Left lung (tissue), 10 donors: ENCODE data around the gene NFKBIZ. TPM values are rescaled to one million over a fixed set of nuclear protein-coding genes. Genes with fewer than 3 reads are reported as not detected.
A peak's percentile ranks its signal among the peaks of the same experiment; 100 is the strongest.

Source experiments
- ATAC-seq: fragments of 200-7000 bp; cut with Tn5 transposase; one replicate; pipeline ENCODE4 v1.9.1; 2020; ENCODE audit warnings: moderate library complexity
- DNase-seq, 4 donors: peaks; one replicate each; pipeline ENCODE4 v3.0.0-alpha.2; 2013 to 2020
- H3K27ac ChIP-seq, 2 donors: fragments of 200-600 bp; sonication (generic) in 1 of 2; one replicate each; pipeline versions ENCODE4 v1.5.0 to v1.8.0; 2020 to 2021
- H3K27me3 ChIP-seq, 2 donors: fragments of 200-600 bp; sonication (generic) in 1 of 2; one replicate each; pipeline versions ENCODE4 v1.5.0 to v1.8.0; 2020 to 2021
- H3K36me3 ChIP-seq, 2 donors: fragments of 200-600 bp; sonication (generic) in 1 of 2; one replicate each; pipeline versions ENCODE4 v1.5.0 to v1.8.0; 2020 to 2021
- H3K4me1 ChIP-seq, 2 donors: fragments of 200-600 bp; one replicate each; pipeline ENCODE4 v1.8.0; 2021
- H3K4me3 ChIP-seq, 2 donors: fragments of 200-600 bp; sonication (generic) in 1 of 2; one replicate each; pipeline versions ENCODE4 v1.5.0 to v1.8.0; 2020 to 2021; ENCODE audit warnings: mild to moderate bottlenecking in 1 of 2
- H3K9me3 ChIP-seq, 2 donors: fragments of 200-600 bp; sonication (generic) in 1 of 2; one replicate each; pipeline versions ENCODE4 v1.5.0 to v1.8.0; 2020 to 2021
- intact Hi-C, 2 donors: fragments of 100-400 bp; cut with DNase I; formaldehyde crosslinking; loops; one replicate each; pipeline versions ENCODE4 v1.11.2 to v1.14.2; 2022
- polyA plus RNA-seq, 6 donors: library from polyadenylated mRNA; unstranded; fragments of 120-200 nt; gene quantifications; one replicate each; pipeline ENCODE4 v1.2.1, GENCODE V29; 2013; ENCODE audit not compliant: insufficient read length in 6 of 6
- total RNA-seq, 2 donors: library from RNA; stranded (reverse); fragmentation: NEBNext Ultra II Directional; extraction: Animal tissue kit (Norgen Biotek cat#: 25700); gene quantifications; one replicate each; pipeline ENCODE4 v1.2.1, GENCODE V29; 2021
- TF ChIP-seq, protein P1 (sequence below), 2 donors: fragments of 200-600 bp; sonication (generic) in 1 of 2; IDR thresholded peaks; one replicate each; pipeline versions ENCODE4 v1.5.0 to v1.8.0; 2021; ENCODE audit warnings: antibody characterized with exemption in 2 of 2
- donor health status: DM: no; HTN: yes; CAD: no.
- donor health status: DM: no; HTN: no; CAD: no.

The NFKBIZ gene
- total and polyA plus RNA-seq, 8 donors, result 19.2 to 125 (median 42.6) TPM

GRCh38 chr3:101836160-101836559 lies 13.2 kb upstream of the NFKBIZ start:
- Histone ChIP-seq H3K9me3 (no peaks in the 10 kb centered on the region), H3K4me1 (peaks cover 0 to 40% of the 10 kb centered on the region in 2 donors), H3K27ac (no peak overlapping the region), H3K4me3 (no peak overlapping the region), H3K27me3 (no peaks in the 10 kb centered on the region), H3K36me3 (no peaks in the 10 kb centered on the region)
- intact Hi-C loops, result no loop called here
- ATAC-seq, result no peak
- TF ChIP-seq, protein P1, sequence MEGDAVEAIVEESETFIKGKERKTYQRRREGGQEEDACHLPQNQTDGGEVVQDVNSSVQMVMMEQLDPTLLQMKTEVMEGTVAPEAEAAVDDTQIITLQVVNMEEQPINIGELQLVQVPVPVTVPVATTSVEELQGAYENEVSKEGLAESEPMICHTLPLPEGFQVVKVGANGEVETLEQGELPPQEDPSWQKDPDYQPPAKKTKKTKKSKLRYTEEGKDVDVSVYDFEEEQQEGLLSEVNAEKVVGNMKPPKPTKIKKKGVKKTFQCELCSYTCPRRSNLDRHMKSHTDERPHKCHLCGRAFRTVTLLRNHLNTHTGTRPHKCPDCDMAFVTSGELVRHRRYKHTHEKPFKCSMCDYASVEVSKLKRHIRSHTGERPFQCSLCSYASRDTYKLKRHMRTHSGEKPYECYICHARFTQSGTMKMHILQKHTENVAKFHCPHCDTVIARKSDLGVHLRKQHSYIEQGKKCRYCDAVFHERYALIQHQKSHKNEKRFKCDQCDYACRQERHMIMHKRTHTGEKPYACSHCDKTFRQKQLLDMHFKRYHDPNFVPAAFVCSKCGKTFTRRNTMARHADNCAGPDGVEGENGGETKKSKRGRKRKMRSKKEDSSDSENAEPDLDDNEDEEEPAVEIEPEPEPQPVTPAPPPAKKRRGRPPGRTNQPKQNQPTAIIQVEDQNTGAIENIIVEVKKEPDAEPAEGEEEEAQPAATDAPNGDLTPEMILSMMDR (IDR thresholded peaks at IDR 0.05), result no peak
- no peak for DNase-seq

DNA sequence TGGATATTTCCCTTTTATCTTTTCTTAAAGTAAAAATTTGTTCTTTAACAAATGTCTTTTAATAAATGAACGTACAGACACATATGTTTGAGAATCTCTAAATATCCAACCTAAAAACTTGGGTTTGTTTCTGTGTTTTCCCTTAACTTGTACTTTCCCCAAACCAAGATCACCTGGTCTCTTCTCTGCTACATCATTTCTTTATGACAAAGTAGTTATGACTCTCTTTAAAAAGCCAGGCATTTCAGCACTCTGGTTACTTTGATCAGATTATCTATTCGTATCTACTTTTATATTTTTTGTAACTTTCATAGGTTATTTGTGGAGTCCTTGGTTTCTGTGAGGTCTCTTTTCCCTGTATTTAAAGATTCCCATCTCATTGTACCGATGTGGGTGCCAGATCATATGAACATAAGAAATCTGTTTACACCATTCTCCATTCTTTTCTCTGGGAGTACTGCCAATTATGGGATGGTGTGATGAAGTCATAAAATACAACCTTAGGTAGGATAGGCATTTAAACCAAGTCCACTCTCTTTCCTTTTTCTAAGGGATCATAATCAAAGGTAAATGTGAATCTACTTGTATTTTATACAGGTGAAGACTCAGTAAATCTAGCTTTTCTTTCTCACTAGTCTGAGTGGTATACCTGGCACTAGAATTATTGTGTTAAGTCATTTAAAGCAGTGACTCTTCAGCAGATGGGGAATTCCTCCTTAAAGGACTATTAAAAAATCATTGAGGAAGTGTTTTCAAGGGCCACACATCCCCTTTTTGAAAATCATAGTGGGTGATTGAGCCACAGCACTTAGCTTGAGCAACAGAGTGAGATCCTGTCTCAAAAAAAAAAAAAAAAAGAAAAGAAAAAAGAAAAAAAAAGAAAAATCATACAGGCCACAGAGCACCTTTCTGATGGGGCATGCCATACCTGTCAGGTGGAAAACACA lies 12.4 kb upstream of the NFKBIZ start:
- Histone ChIP-seq H3K27ac (peak overlapping the region in 1 of 2 donors; percentile 81), H3K36me3 (no peaks in the 10 kb centered on the region), H3K4me3 (no peak overlapping the region), H3K4me1 (peaks cover 0 to 37% of the 10 kb centered on the region in 2 donors), H3K27me3 (no peaks in the 10 kb centered on the region), H3K9me3 (no peaks in the 10 kb centered on the region)
- ATAC-seq, result peak; percentile 80
- intact Hi-C loops, result no loop called here
- TF ChIP-seq, protein P1 (IDR thresholded peaks at IDR 0.05), result no peak
- no peak for DNase-seq

GRCh38 chr3:101838691-101839090 lies 10.6 kb upstream of the NFKBIZ start:
- peaks cover 0 to 30% of the 10 kb centered on the region in 2 donors for H3K4me1 ChIP-seq
- intact Hi-C loops, result no loop called here
- H3K27ac ChIP-seq, result no peak overlapping the region
- ATAC-seq, result no peak
- TF ChIP-seq, protein P1 (IDR thresholded peaks at IDR 0.05), result no peak
- H3K9me3 ChIP-seq, result no peaks in the 10 kb centered on the region
- no peaks in the 10 kb centered on the region for H3K36me3 ChIP-seq
- no peak overlapping the region for H3K4me3 ChIP-seq
- no peak for DNase-seq
- H3K27me3 ChIP-seq, result no peaks in the 10 kb centered on the region

GRCh38 chr3:101840066-101840465 lies 9.2 kb upstream of the NFKBIZ start:
- intact Hi-C loops, result no loop called here
- Histone ChIP-seq H3K36me3 (no peaks in the 10 kb centered on the region), H3K4me3 (no peak overlapping the region), H3K27me3 (no peaks in the 10 kb centered on the region), H3K9me3 (no peaks in the 10 kb centered on the region), H3K27ac (no peak overlapping the region), H3K4me1 (peaks cover 0 to 30% of the 10 kb centered on the region in 2 donors)
- no peak for ATAC-seq
- TF ChIP-seq, protein P1 (IDR thresholded peaks at IDR 0.05), result no peak
- no peak for DNase-seq

GRCh38 chr3:101842245-101842934 lies 6.9 kb upstream of the NFKBIZ start:
- intact Hi-C loops, result no loop called here
- H3K27ac ChIP-seq, result no peak overlapping the region
- peaks cover under 1 to 18% of the 10 kb centered on the region in 2 donors for H3K4me1 ChIP-seq
- TF ChIP-seq, protein P1 (IDR thresholded peaks at IDR 0.05), result no peak
- ATAC-seq (no peak), DNase-seq (no peak)
- no peaks in the 10 kb centered on the region for H3K9me3 ChIP-seq
- H3K27me3 ChIP-seq, result no peaks in the 10 kb centered on the region
- no peaks in the 10 kb centered on the region for H3K36me3 ChIP-seq
- no peak overlapping the region for H3K4me3 ChIP-seq
